Stimulated activated CD4-positive, alpha-beta T cell treated with anti-CD3 and anti-CD28 coated beads, Interleukin-1b, Interleukin-23, amount 100 ng/mL, for 24 hours (primary cell): ENCODE measurements around the gene GAA.

Source experiments
- DNase-seq, 4 experiments: peaks; one replicate each; pipeline ENCODE4 v3.0.0-alpha.2; 2020; ENCODE audit warnings: low read depth in 4 of 4, low spot score in 1 of 4

The GAA gene

GRCh38 chr17:80116276-80116920 is 15.0 kb downstream of the GAA start:
- DNase-seq, result no peak

- no peak for DNase-seq
Measured at GRCh38 chr17:80116921-80117380, 15.6 kb downstream of the GAA start.

GRCh38 chr17:80117491-80118401 is 16.4 kb downstream of the GAA start:
- no peak for DNase-seq

GRCh38 chr17:80118601-80119270 is 17.4 kb downstream of the GAA start:
- no peak for DNase-seq

DNA sequence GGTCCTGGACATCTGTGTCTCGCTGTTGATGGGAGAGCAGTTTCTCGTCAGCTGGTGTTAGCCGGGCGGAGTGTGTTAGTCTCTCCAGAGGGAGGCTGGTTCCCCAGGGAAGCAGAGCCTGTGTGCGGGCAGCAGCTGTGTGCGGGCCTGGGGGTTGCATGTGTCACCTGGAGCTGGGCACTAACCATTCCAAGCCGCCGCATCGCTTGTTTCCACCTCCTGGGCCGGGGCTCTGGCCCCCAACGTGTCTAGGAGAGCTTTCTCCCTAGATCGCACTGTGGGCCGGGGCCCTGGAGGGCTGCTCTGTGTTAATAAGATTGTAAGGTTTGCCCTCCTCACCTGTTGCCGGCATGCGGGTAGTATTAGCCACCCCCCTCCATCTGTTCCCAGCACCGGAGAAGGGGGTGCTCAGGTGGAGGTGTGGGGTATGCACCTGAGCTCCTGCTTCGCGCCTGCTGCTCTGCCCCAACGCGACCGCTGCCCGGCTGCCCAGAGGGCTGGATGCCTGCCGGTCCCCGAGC is 17.9 kb downstream of the GAA start:
- DNase-seq, result no peak

DNA sequence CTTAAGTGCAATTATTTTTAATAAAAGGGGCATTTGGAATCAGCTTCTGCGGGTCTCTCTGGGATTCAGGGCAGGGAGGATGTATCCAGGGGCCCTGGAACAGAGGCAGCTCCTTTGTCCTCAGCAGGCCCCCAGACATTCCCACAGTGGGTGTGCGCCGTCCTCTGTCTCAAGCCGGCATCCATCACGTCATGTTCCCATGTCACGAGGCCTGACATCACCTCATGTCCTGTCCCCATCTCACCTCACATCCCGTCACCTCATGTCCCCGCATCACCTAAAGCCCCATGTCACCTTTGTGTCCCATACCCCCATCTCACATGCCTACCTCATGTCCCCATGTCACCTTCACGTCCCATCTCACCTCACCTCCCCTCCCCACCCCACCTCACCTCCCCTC is 18.5 kb downstream of the GAA start:
- no peak for DNase-seq

DNA sequence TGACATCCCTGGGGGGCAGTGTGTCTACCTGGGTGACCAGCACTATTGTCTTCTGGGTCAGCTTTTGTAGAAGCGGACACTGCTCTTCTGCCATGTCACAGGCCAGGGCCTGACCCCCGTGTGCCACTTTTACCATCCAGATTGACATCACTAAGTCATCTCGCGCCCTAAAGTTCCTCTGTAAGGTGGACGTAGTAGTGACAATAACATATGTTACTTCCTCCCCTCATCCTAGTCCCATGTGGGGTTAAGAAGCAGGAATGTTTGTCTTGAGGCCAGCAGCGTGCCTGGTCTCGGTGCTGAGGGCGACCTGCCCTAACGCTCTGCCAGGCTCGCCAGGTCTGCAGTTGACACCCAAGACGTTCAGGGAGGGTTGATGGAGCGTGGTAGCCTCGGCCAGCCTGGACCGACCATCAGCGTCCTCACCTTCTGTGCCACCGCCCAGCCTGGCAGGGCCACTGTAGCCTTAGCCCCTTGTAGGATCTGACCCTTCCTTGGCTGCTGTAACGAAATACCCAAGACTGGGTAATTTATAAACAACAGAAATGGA is 20.7 kb downstream of the GAA start:
- DNase-seq, result no peak

DNA sequence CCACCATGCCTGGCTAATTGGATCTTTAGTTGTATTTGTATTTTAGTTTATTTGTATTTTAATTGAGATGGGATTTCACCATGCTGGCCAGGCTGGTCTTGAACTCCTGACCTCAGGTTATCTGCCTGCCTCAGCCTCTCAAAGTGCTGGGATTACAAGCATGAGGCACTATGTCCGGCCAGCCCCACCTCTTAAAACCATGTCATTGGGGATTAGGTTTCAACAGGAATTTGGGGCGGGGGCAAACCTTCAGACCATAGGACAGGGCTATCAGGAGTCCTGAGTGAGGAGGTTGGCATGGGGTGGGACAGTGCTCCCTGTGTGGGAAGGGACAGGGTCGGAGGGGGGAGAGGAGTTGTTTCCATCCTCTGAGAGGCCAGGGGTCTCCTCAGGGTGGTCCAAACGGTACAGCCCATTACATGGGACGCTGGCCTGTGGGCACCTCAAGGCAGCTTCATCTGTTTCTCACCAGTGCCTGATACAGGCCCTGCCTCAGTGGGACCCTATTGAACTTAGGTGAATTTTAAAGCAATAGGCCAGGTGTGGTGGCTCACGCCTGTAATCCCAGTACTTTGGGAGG is 21.6 kb downstream of the GAA start:
- DNase-seq, result no peak

DNA sequence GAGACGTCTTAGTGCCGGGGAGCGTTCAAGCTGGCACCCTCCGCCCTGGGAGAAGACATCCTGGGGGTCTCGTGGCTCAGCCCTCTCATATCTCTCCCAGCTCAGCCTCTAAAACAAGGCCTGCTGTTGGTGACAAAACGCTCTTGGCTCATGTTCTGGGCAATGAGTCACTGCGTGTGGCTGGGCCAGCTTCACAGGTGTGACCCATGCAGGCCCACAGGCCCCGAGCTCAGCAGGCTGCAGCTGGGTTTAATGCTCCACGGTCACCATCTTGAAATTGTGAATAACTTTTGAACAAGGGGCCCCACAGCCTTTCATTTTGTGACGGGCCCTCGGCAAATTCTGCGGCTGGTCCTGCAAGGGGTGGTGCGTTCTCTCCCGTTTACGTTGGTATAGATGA is 22.4 kb downstream of the GAA start:
- no peak for DNase-seq

- no peak for DNase-seq
Measured at GRCh38 chr17:80124351-80124981, 23.1 kb downstream of the GAA start.

DNA sequence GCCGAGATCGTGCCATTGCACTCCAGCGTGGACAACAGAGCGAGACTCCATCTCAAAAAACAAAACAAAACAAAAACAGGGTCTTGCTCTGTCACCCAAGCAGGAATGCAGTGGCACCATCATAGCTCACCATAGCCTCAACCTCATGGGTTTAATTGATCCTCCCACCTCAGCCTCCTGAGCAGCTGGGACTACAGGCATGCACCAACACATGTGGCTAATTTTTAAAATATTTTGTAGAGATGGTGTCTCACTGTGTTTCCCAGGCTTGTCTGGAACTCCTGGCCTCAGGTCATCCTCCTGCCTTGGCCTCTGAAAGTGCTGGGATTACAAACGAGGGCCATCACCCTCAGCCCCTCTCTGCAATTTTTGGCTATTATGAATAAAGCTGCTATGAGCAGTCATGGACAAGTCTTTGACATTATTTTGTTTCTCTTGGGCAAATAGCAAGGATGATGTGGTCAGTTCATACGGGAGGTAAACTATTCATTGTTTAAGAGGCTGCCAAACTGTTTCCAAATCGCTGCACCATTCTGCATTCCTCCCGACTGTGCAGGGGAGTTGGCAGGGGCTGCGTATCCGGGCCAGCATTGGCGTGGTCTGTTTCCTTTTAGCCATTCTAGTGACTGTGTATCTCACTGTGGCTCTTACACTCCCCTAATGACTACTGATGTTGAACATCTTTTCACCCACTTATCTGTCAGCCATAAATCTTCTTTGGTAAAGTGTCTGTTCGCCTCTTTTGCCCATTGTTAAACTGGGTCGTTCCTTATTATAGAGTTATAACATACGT is 24.5 kb downstream of the GAA start:
- DNase-seq, result no peak

- DNase-seq, result no peak
Measured at GRCh38 chr17:80126449-80126715, 25.0 kb downstream of the GAA start.

- no peak for DNase-seq
Measured at GRCh38 chr17:80129006-80129565, 27.7 kb downstream of the GAA start.

DNA sequence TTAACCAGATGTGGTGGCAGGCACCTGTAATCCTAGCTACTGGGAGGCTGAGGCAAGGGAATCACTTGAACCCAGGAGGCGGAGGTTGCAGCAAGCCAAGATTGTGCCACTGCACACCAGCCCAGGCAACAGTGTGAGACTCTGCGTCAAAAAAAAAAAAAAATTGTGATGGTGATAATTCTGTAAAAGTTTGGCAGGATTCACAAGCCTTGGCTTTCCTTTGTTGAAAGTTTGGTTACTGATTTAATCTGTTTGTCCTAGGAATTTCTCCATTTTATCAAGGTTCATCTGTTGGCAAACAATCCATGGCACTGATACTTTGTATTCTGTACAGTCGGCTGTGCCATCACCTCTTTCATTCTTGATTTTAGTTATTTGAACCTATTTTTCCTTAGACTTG is 29.6 kb downstream of the GAA start:
- DNase-seq, result no peak

DNA sequence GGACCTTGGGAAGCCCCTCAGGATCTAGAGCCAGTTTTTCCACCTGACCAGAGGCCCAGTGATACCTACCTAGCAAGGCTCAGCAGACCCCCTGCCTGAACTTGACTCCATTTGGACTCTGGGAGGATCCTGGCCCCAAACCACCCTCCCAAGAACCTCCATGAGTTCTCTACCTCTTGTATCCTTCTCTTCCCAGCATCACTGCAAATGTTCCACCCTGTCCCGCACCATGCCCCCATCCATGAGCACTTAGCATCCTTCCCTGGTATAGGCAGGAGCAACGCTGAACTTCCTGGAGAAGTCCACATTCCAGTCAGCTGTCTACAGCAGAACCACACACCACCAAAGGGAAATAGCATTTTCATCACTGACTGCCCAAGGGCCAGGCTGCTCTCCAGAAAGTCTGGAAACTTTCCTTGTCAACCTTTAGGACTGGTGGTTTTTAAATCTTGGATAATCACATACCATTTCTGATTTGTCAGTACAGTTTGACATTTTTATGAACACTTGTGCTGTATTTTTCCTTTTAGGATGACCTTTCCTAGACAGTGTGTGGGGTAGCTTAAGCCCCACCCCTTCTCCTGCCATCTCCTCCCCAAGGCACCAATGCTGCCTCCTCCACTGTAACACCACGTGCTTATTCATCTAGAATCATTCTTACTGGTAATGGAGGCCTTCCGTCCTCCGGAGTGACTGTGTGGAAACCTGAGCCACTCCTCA is 31.7 kb downstream of the GAA start:
- no peak for DNase-seq

DNA sequence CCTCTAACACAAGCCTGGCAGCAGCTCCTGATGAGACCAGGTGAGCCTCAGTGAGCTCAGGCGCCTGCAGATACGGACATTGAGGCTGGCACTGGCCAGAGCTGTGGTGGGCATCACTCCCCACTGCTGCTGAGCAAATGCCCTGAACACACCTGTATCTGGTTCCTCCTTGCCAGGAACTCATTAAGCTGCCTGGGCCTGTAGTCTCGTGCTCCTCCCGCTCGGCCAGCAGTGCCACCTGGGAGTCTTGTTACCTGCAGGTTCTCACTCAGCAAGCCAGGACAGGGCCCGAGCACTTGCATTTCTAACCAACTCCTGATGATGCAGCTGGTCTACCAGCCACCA is 32.2 kb downstream of the GAA start:
- no peak for DNase-seq

DNA sequence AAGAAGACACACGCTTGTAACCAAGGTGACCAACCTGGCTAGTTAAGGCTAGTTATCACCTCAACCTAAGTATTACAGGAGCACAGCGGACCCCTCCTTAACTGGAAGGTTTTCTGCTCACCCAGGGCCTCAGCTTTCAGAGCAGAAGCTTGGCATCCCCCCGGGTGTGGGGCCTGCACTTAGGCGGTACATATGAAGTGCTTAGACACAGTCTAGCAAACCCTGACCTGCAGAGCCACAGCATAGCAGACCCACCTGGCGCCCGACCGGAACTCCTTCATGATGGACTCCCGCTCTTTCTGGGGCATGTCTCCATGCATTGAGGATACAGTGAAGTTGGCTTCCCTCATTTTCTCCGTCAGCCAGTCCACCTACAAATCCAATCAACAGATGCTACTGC is 35.8 kb downstream of the GAA start:
- DNase-seq, result no peak

- DNase-seq, result no peak
Measured at GRCh38 chr17:80138856-80139426, 37.6 kb downstream of the GAA start.
